Measurements from ENCODE around the gene COL6A5. TPM values are rescaled to one million over a fixed set of nuclear protein-coding genes. Genes with fewer than 3 reads are reported as not detected.
"Not testable (repeated sequence)": the region's sequence is repeated elsewhere in the genome, so short reads cannot be mapped to it uniquely, and the experiment has no call there.

COL6A5 gene
- total RNA-seq, 4 donors from 2014 or later, result 0.04 TPM; not detected in 3

- H3K9me3 ChIP-seq, result no peaks in the 10 kb centered on the region
- TF ChIP-seq EP300 (IDR thresholded peaks at IDR 0.05) (no peak), CTCF (IDR thresholded peaks at IDR 0.05) (no peak)
- no peaks in the 10 kb centered on the region for H3K36me3 ChIP-seq
- WGBS, 2 donors (ENCODE audit: low coverage in 1 of 2), result 53 to 54% methylated on average over 1 of the region's 1 CpG
- H3K4me3 ChIP-seq, result no peak overlapping the region
- no peak for ATAC-seq
- H3K4me1 ChIP-seq, result no peaks in the 10 kb centered on the region
- H3K27ac ChIP-seq, result no peak overlapping the region
- no peaks in the 10 kb centered on the region for H3K27me3 ChIP-seq
These were observed 87.8 kb downstream of the COL6A5 start for GRCh38 chr3:130433306-130433705.

- Histone ChIP-seq H3K27ac (no peak overlapping the region), H3K4me3 (no peak overlapping the region), H3K27me3 (no peaks in the 10 kb centered on the region), H3K36me3 (no peaks in the 10 kb centered on the region), H3K9me3 (no peaks in the 10 kb centered on the region), H3K4me1 (no peaks in the 10 kb centered on the region)
- TF ChIP-seq CTCF (IDR thresholded peaks at IDR 0.05) (no peak), POLR2AphosphoS5 (IDR thresholded peaks at IDR 0.05) (no peak), EP300 (IDR thresholded peaks at IDR 0.05) (no peak), POLR2A (IDR thresholded peaks at IDR 0.05) (no peak)
- ATAC-seq, result no peak
- WGBS, 2 donors (ENCODE audit: low coverage in 1 of 2), result 0 to 50% methylated on average over 1 of the region's 1 CpG
These were observed 96.8 kb downstream of the COL6A5 start for GRCh38 chr3:130442284-130442683.

GRCh38 chr3:130446840-130447239 lies 101.4 kb downstream of the COL6A5 start:
- WGBS, 2 donors (ENCODE audit: low coverage in 1 of 2), result 60 to 85% methylated on average over 5 to 6 of the region's 6 CpGs
- not testable (repeated sequence) for H3K36me3 ChIP-seq, ATAC-seq, H3K27me3 ChIP-seq, H3K9me3 ChIP-seq, H3K27ac ChIP-seq, H3K4me3 ChIP-seq, H3K4me1 ChIP-seq

GRCh38 chr3:130448155-130448554 lies 102.7 kb downstream of the COL6A5 start:
- not testable (repeated sequence) for H3K4me1 ChIP-seq, H3K4me3 ChIP-seq, H3K9me3 ChIP-seq, H3K27me3 ChIP-seq, H3K36me3 ChIP-seq, H3K27ac ChIP-seq, ATAC-seq
- WGBS, 2 donors (ENCODE audit: low coverage in 1 of 2), result 59 to 86% methylated on average over 4 to 8 of the region's 8 CpGs

GRCh38 chr3:130456540-130456939 lies 111.1 kb downstream of the COL6A5 start:
- H3K4me3 ChIP-seq, result no peak overlapping the region
- H3K9me3 ChIP-seq, result no peaks in the 10 kb centered on the region
- no peak overlapping the region for H3K27ac ChIP-seq
- no peaks in the 10 kb centered on the region for H3K36me3 ChIP-seq
- ATAC-seq, result no peak
- no peaks in the 10 kb centered on the region for H3K4me1 ChIP-seq
- TF ChIP-seq POLR2A (IDR thresholded peaks at IDR 0.05), result no peak
- no peaks in the 10 kb centered on the region for H3K27me3 ChIP-seq
- 31 to 44% methylated on average over 1 of the region's 1 CpG for WGBS, 2 donors (ENCODE audit: low coverage in 1 of 2)

DNA sequence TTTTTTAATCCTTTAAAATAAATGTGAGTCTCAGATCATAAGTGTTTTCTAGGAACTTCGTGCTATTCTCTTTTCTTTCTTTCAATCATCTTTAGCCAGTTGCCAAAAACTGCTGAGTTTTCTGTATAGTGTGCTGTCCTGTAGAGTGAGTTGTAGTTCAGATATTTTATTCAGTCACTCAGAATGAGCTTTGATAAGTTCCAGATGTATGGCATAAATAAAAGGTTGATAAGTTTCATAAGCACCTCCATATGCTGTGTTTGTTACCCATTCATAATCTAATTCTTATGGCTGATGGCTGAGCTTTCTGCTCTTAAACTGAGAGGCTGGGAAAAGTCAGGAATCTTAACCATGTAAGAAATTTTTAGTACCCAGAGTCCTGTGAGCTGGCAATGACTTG lies 112.2 kb downstream of the COL6A5 start:
- no peaks in the 10 kb centered on the region for H3K36me3 ChIP-seq
- no peaks in the 10 kb centered on the region for H3K9me3 ChIP-seq
- no peaks in the 10 kb centered on the region for H3K27me3 ChIP-seq
- no peaks in the 10 kb centered on the region for H3K4me1 ChIP-seq
- ATAC-seq, result no peak
- WGBS, 2 donors (ENCODE audit: low coverage in 1 of 2), result 15 to 20% methylated on average over 1 of the region's 1 CpG
- TF ChIP-seq EP300 (IDR thresholded peaks at IDR 0.05), result no peak
- no peak for TF ChIP-seq POLR2AphosphoS5 (IDR thresholded peaks at IDR 0.05)
- no peak for TF ChIP-seq POLR2A (IDR thresholded peaks at IDR 0.05)
- no peak for TF ChIP-seq CTCF (IDR thresholded peaks at IDR 0.05)
- no peak overlapping the region for H3K4me3 ChIP-seq
- H3K27ac ChIP-seq, result no peak overlapping the region

DNA sequence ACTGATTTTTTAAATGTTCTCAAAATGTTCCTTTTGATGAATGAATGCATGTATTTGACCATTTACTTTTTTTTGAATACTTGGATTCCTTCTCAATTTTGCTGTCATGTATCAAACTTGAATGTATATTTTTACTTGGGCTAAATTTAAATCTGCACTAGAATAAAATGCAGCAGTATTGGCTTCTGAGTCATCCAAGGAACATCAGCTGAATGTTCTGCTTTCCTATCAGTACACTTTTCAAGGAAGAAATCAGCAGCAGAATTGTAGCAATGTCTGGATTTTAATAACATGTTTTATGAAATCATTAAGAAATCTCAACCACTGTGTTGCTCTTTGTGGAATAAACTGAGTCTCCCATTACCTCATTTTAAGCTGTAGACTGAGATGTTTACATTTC lies 114.5 kb downstream of the COL6A5 start:
- Histone ChIP-seq H3K4me1 (no peaks in the 10 kb centered on the region), H3K4me3 (no peak overlapping the region), H3K27me3 (no peaks in the 10 kb centered on the region), H3K27ac (no peak overlapping the region), H3K36me3 (no peaks in the 10 kb centered on the region), H3K9me3 (no peaks in the 10 kb centered on the region)
- no peak for ATAC-seq
- TF ChIP-seq EP300 (IDR thresholded peaks at IDR 0.05) (no peak), CTCF (IDR thresholded peaks at IDR 0.05) (no peak), POLR2A (IDR thresholded peaks at IDR 0.05) (no peak), POLR2AphosphoS5 (IDR thresholded peaks at IDR 0.05) (no peak)

Measured in gastroesophageal sphincter (tissue), 4 donors.